Activated T-cell treated with anti-CD3 and anti-CD28 coated beads for 24 hours (primary cell): ENCODE measurements around the gene NLGN4X.

ENCODE experiments used
- DNase-seq: peaks from one replicate; pipeline ENCODE4 v3.0.0-alpha.2; 2020; ENCODE audit warnings: low read depth

Gene NLGN4X

DNA sequence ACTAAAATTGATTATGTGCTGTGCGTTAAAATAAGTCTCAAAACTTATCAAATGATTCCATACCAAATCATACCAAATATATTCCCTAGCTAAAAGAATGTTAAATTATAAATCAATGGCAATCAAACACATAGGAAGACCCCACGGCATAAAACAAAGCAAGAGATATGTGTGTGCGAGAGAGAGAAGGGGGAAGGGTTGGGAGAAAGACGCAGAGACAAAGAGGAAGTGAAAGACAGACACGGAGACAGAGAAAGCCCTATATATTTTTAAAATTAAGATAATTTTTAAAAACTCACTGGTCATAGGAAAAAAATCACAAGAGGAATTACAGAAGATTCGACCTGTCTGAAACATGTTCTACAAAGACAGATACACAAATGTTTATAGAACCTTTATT lies 371.4 kb downstream of the NLGN4X start:
- DNase-seq, result no peak

GRCh38 chrX:5852941-5853340 lies 375.7 kb downstream of the NLGN4X start:
- DNase-seq, result no peak

- no peak for DNase-seq
Observed at GRCh38 chrX:5842601-5843000, 386.1 kb downstream of the NLGN4X start.
